ENCODE measurements around the gene THTPA. TPM values are rescaled to one million over a fixed set of nuclear protein-coding genes. Genes with fewer than 3 reads are reported as not detected.

The THTPA gene
- total and polyA plus RNA-seq, 9 of the 15 experiments (the other 6 are each of a cell fraction or from before 2014, with no cell fraction given): 2.4 to 8.7 (median 5.2) TPM

DNA sequence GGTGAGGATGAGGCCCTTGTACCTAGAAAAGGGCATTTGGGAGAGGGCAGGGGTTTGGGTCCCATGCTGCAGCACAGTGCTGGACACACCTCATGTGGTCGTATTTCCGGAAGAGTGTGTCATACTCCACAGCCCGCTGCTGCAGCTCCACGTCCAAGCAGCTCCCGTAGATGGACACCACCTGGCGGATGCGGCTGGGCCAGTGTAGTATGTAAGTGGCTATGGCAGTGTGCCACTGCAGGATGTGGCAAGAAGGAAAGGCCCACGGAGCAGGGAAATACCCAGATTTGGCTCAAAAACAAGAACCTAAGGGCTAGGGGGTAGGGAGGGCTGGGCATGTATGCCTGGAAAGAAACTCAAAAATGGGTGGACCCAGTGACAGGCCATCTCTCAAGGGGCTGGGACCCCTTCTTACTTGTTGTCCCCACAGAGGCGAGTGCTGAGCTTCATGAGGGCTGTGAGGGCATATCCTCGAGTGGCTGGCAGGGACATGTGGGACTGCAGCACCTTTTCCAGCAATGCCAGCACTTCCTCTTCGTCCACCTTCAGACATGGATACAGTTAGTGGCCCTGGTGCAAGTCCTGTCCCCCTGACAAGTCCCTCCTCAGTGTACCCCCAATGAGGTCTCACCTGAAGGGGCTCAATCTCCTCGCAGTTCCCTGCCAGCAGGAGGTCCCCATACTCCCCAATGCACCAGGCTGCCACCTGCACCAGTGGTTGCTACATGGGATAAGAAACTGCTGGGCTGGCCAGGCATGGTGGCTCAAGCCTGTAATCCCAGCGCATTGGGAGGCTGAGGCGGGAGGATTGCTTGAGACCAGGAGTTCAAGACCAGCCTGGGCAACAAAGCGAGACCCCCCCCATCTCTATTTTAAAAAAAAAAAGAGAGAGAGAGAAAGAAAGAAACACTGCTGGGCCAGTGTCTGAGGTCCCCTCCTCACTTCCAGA is 6.1 kb downstream of the THTPA start:
- CTCF ChIA-PET (ENCODE audit: low intra/inter-chr PET ratio): interaction anchor here (0.7 to 2.5 kb wide), 4 partner anchors 83 to 441 kb away, joined by 4 to 22 read pairs (median 6); no protein-coding TSS in a partner anchor
- BruUV-seq (replicated peaks): no TSS peak
- no peaks in the 10 kb centered on the region for H3K9me3 ChIP-seq (replicated peaks; ENCODE audit: control insufficient read depth, insufficient read depth, low read depth, low read length)
- no peaks in the 10 kb centered on the region for H3K27me3 ChIP-seq (ENCODE audit: control insufficient read depth in 2 of 2, insufficient read depth in 2 of 2, low read length in 2 of 2)
- in situ Hi-C loops (cut with MboI): loop anchor here (10.0 kb wide), 1 partner anchor 297 kb away; no protein-coding TSS in a partner anchor
- intact Hi-C loops (cut with micrococcal nuclease): loop anchor here (5.0 kb wide), 1 partner anchor 440 kb away; no protein-coding TSS in a partner anchor
- ATAC-seq (no peak), FAIRE-seq (no peak), DNase-seq (ENCODE audit: extremely low read depth in 1 of 4, low spot score in 3 of 4) (no peak)
- H3K27ac ChIP-seq (ENCODE audit: extremely low read depth, low read depth, low read length): no peak overlapping the region
- no peak overlapping the region for H2AFZ ChIP-seq (ENCODE audit: low read depth, low read length)
- no peak overlapping the region for H3K4me2 ChIP-seq (ENCODE audit: insufficient read depth, low read length)
- H4K20me1 ChIP-seq (replicated peaks; ENCODE audit: control insufficient read depth, insufficient read depth, low read length): 0 out of 2 replicates have a peak, but pooled peaks cover 3% of the 10 kb centered on the region
- TF ChIP-seq, protein P1, sequence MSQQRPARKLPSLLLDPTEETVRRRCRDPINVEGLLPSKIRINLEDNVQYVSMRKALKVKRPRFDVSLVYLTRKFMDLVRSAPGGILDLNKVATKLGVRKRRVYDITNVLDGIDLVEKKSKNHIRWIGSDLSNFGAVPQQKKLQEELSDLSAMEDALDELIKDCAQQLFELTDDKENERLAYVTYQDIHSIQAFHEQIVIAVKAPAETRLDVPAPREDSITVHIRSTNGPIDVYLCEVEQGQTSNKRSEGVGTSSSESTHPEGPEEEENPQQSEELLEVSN (IDR thresholded peaks at IDR 0.05; ENCODE audit: borderline replicate concordance in 1 of 2, extremely low read depth in 1 of 2, insufficient read depth in 1 of 2, insufficient read length in 1 of 2, low read depth in 1 of 2, low read length in 1 of 2, poor library complexity in 1 of 2, severe bottlenecking in 1 of 2): no peak
- TF ChIP-seq, protein P2, sequence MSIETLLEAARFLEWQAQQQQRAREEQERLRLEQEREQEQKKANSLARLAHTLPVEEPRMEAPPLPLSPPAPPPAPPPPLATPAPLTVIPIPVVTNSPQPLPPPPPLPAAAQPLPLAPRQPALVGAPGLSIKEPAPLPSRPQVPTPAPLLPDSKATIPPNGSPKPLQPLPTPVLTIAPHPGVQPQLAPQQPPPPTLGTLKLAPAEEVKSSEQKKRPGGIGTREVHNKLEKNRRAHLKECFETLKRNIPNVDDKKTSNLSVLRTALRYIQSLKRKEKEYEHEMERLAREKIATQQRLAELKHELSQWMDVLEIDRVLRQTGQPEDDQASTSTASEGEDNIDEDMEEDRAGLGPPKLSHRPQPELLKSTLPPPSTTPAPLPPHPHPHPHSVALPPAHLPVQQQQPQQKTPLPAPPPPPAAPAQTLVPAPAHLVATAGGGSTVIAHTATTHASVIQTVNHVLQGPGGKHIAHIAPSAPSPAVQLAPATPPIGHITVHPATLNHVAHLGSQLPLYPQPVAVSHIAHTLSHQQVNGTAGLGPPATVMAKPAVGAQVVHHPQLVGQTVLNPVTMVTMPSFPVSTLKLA (conservative IDR thresholded peaks at IDR 0.05): no peak
- TF ChIP-seq FOXJ3 (CRISPR knock-in tag; IDR thresholded peaks at IDR 0.05): no peak
- peaks cover 5 to 7% of the 10 kb centered on the region in 2 experiments; a peak in 3 of 5 replicates for H3K4me1 ChIP-seq (replicated peaks in 1 of 2; ENCODE audit: control insufficient read depth in 2 of 2, insufficient read depth in 2 of 2, low read length in 2 of 2)
- POLR2A ChIA-PET: interaction anchor here (0.6 to 1.0 kb wide), 3 partner anchors 11 to 209 kb away, joined by 3 read pairs; partner anchors contain the start of gene SLC22A17
- H3K4me3 ChIP-seq: no peak overlapping the region
- peak overlapping the region in 1 of 2 experiments; percentile 48; a peak in 1 of 4 replicates for H3K9ac ChIP-seq (ENCODE audit: insufficient read depth in 1 of 2, low read depth in 2 of 2, low read length in 2 of 2)
- peaks cover 9% of the 10 kb centered on the region; the same call in 2 of the 3 replicates for H3K79me2 ChIP-seq (ENCODE audit: control insufficient read depth, insufficient read depth, low read length)
- H3K36me3 ChIP-seq (ENCODE audit: control insufficient read depth, insufficient read depth, low read length): peaks cover 70% of the 10 kb centered on the region; the same call in 2 of the 3 replicates
- H3K9me1 ChIP-seq (ENCODE audit: control insufficient read depth, insufficient read depth, low read length): no peaks in the 10 kb centered on the region
- WGBS (ENCODE audit: insufficient coverage, low coverage, missing lambda C conversion rate): 90% methylated on average over 8 of the region's 15 CpGs
